GM19468 (cell line): ENCODE data around the gene ADD1.
"Not testable (repeated sequence)": the region's sequence is repeated elsewhere in the genome, so short reads cannot be mapped to it uniquely, and the experiment has no call there.

Experiments
- ATAC-seq: cut with Tn5 transposase; IDR thresholded peaks from one replicate; pipeline ENCODE4 v1.9.1; 2021; ENCODE audit warnings: mild to moderate bottlenecking, moderate library complexity, moderate number of reproducible peaks; ENCODE audit not compliant: unreplicated experiment; ENCODE audit errors: extremely low read depth

ADD1 gene

DNA sequence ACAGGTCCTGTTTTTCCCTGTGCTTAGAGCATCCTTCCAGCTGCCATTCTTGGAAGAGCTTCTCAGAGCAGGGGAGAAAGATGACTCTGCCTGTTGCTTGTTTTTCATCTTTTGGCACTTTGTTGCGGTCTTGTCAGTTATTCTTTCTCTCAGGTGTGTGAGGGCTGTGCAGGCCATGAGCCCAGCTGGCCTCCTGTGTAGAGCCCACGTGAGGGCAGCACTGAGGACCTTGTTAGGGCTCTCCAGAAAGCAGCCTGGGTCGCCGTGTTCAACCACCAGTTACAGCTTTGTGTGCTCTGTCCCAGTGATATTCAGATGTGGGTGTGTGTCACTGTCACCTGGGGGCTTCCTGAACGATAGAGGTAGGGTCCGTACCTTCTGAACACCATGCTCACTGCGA is 66.8 kb downstream of the ADD1 start:
- ATAC-seq = no peak

GRCh38 chr4:2911868-2912267 is 68.2 kb downstream of the ADD1 start:
- no peak for ATAC-seq

DNA sequence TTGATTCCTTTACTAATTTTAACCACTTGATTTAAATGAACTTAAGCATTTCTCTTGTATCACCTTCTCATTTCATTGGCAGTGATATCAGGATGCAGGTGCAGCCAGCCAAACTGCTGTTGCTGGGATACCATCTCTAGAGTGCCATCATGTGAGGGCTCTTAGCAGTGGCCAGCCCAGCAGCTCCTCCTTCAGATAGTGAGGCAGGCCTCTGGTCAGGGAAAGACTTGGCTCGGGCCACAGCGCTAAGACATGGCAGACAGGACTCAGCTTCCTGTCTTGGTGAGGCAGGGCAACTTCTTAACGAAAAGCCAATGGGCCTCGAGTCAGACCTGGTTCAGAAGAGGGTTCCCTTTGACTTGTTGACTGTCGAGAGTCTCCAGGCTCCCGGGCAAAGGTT is 69.5 kb downstream of the ADD1 start:
- ATAC-seq = no peak

GRCh38 chr4:2914256-2915126 is 70.8 kb downstream of the ADD1 start:
- no peak for ATAC-seq

DNA sequence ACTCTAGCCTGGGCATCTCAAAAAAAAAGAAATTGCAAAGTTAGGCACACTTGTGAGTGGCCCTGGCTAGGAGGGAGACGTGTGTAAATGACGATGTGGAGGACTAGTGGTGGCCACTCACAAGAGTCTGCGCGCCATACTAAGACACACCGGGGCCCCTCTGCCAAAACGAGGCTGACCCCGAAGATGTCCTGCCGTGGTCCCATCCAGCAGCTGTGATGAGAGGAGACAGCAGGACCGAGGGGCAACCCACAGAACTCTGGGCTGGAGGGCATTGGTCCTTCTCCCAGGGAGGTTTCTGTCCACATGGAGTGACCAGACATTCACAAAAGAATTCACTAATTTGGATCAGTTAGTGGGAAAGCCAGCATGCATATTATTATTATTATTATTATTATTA is 72.1 kb downstream of the ADD1 start:
- no peak for ATAC-seq

DNA sequence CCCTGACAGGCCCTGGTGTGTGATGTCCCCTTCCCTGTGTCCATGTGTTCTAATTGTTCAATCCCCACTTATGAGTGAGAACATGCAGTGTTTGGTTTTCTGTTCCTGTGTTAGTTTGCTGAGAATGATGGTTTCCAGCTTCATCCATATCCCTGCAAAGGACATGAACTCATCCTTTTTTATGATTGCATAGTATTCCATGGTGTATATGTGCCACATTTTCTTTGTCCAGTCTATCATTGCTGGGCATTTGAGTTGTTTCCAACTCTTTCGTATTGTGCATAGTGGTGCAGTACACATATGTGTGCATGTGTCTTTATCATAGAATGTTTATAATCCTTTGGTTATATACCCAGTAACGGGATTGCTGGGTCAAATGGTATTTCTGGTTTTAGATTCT is 73.1 kb downstream of the ADD1 start:
- ATAC-seq = not testable (repeated sequence)

DNA sequence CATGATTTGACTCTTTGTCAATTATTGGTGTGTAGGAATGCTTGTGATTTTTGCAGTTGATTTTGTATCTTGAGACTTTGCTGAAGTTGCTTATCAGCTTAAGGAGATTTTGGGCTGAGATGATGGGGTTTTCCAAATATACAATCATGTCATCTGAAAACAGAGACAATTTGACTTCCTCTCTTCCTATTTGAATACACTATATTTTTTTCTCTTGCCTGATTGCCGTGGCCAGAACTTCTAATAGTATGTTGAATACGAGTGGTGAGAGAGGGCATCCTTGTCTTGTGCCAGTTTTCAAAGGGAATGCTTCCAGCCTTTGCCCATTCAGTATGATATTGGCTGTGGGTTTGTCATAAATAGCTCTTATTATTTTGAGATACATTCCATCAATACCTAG is 74.7 kb downstream of the ADD1 start:
- ATAC-seq = not testable (repeated sequence)

DNA sequence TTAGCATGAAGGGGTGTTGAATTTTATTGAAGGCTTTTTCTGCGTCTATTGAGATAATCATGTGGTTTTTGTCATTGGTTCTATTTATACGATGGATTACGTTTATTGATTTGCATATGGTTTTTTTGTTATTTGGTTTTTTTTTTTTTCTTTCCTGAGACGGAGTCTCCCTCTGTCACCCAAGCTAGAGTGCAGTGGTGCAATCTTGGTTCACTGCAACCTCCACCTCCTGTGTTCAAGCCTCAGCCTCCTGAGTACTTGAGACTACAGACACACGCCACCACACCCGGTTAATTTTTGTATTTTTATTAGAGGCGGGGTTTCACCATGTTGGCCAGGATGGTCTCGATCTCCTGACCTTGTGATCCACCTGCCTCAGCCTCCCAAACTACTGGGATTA is 75.1 kb downstream of the ADD1 start:
- not testable (repeated sequence) for ATAC-seq

DNA sequence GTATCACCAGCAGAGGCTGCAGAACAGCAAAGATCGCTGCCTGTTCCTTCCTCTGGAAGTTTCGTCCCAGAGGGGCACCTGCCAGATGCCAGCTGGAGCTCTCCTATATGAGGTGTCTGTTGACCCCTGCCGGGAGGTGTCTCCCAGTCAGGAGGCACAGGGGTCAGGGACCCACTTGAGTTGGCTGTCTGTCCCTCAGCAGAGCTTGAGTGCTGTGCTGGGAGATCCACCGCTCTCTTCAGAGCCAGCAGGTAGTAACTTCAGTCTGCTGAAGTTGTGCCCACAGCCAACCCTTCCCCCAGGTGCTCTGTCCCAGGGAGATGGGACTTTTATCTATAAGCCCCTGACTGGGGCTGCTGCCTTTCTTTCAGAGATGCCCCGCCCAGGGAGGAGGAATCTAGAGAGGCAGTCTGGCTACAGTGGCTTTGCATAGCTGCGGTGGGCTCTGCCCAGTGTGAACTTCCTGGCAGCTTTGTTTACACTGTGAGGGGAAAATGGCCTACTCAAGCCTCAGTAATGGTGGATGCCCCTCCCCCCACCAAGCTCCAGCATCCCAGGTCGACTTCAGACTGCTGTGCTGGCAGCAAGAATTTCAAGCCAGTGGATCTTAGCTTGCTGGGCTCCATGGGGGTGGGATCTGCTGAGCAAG is 78.9 kb downstream of the ADD1 start:
- not testable (repeated sequence) for ATAC-seq

DNA sequence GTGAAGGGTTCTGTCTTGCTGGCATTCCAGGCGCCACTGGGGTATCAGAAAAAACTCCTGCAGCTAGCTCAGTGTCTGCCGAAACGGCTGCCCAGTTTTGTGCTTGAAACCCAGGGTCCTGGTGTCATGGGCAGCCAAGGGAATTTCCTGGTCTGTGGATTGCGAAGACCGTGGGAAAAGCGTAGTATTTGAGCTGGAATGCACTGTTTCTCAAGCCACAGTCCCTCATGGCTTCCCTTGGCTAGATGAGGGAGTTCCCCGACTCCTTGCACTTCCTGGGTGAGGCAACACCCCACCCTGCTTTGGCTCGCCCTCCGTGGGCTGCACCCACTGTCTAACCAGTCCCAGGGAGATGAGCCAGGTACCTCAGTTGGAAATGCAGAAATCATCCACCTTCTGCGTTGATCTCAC is 79.5 kb downstream of the ADD1 start:
- ATAC-seq = no peak

DNA sequence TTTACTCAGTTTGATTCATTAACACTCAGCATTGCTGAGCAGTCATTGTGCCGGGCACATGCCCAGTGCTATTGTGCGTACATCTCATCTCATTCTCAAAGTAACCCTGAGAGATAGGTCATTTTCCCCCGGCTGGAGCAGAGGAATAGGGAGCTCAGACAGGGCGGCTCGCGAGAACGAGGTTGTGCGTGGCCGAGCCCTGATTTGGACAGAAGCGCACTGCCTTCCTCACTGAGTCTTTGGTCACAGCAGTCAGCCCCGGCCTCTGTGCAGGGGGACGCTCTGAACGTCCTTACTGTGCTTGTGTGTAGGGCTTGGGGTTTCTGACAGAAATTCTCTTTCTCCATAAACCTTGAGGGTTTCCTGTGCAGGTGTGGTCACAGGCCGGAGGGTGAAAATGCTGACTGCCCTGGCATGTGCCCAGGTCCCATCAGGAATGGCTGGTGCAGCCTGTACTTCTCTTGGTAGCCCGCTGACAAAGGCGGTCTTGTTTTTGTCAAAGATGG is 80.1 kb downstream of the ADD1 start:
- ATAC-seq = no peak

GRCh38 chr4:2924286-2924685 is 80.6 kb downstream of the ADD1 start:
- ATAC-seq = no peak

- ATAC-seq = no peak
These were observed 81.2 kb downstream of the ADD1 start for GRCh38 chr4:2924765-2925301.

DNA sequence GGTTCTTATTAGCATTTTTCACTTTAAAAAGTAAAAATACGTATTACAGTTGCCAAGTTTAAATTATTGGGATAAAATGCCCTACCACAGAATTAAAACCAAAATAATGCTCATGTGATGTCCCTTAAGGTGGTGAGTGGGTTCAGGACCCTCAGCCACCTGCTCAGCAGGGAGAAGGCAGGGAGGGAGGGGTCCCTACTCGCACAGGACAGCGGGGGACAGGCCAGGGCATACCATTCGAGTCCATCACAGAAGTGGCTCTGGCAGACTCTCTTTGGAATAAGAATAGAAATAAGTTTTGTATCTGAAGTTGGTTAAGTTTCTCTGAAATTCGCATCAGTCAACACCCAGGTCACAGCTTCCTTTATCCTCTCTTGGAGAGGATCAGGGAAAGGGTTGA is 81.9 kb downstream of the ADD1 start:
- ATAC-seq = no peak

DNA sequence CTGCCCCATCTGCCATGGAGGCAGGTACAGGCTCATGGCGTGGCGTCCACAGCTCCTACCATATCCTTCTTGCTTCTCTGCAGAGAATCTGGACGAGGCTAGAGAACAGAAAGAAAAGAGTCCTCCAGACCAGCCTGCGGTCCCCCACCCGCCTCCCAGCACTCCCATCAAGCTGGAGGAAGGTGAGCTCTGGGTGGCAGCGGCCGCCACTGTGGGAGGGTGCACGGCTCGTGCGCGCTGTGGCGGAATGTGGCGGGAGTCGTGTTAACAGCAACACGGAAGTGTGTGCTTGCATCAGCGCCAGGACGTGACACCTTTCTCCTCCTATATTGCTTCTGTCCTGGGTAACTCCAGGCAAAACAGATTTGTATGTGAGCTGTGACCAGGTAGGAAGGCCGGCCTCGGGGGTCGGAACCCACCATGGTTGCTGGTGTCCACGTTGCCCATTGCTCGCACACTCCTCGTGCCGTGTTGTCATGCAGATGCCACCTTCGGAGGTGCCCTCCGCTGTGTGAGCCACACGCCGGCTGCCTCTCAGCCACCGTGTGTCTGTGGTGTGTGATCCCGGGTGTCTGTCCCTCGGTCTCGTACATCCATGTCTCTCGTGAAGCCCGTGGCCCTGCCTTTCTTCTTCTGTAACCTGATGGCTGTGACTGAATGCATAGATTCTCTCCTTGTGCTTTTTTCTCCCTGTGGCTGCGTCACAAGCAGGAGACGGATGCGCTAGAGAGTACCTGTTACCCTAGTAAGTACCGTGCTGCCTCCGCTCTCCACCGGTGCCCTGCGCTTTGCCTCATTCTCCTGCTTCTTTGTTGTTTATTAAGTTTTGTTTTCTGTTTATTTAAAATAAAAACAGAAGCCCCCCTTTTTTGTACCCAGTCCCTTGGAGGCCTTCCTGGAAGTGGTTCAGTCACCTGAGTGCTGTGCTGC is 82.6 kb downstream of the ADD1 start:
- no peak for ATAC-seq

DNA sequence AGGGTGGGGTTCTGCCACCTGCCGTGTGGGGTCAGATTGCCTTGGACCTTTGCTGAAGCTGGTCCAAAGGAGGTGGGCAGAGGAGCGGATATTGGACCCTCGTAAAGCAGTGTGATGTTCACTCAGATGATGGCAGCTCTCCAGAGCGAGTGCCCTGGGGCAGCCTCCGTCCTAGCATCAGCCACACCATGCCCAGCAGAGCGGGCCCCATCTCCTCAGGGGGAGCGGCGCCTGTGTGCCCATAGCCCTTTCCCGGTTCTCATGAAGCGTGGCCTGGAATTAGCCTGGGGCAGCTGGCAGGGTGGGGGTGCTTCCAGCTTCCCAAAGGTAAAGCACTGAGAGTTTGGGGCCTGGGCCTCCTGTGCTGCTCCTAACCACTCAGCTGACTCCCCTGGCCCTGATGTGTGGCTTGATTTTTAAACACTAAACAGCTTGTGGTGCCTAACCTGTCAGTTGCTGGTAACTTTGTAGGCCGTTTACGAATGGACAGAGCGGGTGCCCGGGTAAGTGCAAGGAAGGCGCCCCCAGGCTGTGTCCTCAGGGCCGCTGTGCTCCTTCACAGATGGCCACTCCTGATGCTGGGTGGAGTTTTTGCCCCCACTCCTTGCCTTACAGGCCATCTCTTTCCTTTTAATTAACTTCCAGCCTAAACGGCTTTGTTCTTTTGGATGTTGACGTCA is 83.5 kb downstream of the ADD1 start:
- no peak for ATAC-seq

GRCh38 chr4:2927696-2928075 is 84.0 kb downstream of the ADD1 start:
- no peak for ATAC-seq

DNA sequence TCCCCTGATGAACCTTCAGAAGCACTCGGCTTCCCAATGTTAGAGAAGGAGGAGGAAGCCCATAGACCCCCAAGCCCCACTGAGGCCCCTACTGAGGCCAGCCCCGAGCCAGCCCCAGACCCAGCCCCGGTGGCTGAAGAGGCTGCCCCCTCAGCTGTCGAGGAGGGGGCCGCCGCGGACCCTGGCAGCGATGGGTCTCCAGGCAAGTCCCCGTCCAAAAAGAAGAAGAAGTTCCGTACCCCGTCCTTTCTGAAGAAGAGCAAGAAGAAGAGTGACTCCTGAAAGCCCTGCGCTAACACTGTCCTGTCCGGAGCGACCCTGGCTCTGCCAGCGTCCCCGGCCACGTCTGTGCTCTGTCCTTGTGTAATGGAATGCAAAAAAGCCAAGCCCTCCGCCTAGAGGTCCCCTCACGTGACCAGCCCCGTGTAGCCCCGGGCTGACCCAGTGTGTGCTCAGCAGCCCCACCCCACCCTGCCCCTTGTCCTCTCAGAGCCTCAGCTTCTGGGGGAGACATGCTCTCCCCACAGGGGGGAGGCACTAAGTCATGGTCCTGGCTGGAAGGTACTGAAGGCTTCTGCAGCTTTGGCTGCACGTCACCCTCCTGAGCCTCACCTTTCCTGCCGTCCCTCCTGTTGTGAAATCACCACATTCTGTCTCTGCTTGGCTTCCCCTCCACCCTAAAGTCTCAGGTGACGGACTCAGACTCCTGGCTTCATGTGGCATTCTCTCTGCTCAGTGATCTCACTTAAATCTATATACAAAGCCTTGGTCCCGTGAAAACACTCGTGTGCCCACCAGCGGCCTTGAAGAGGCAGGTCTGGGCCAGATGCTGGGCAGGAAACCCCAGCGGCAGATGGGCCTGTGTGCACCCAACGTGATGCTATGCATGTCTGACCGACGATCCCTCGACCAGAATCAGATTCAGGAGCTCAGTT is 84.9 kb downstream of the ADD1 start:
- no peak for ATAC-seq

- ATAC-seq = no peak
These were observed 85.8 kb downstream of the ADD1 start for GRCh38 chr4:2929469-2929868.
